ENCODE measurements around the gene LEF1. TPM values are rescaled to one million over a fixed set of nuclear protein-coding genes. Genes with fewer than 3 reads are reported as not detected.
"Not testable (repeated sequence)": the region's sequence is repeated elsewhere in the genome, so short reads cannot be mapped to it uniquely, and the experiment has no call there.

The LEF1 gene
- total and polyA plus RNA-seq, 4 donors = 0.15 to 19.1 (median 3.1) TPM

- no peaks in the 10 kb centered on the region for H3K27me3 ChIP-seq (ENCODE audit: control insufficient read depth in 1 of 2, insufficient read depth in 2 of 2, low read length in 1 of 2)
- no peaks in the 10 kb centered on the region for H3K4me1 ChIP-seq (ENCODE audit: control insufficient read depth in 1 of 2, insufficient read depth in 2 of 2, low read length in 2 of 2)
- DNase-seq (no peak), ATAC-seq (ENCODE audit: low FRiP score) (no peak)
- intact Hi-C loops (cut with DNase I) = loop anchor here in 1 of 2 donors (5.0 kb wide), 1 partner anchor 548 kb away; no protein-coding TSS in a partner anchor
- no peaks in the 10 kb centered on the region for H3K9me3 ChIP-seq (ENCODE audit: control insufficient read depth, low read length)
- no peak overlapping the region for H3K27ac ChIP-seq (ENCODE audit: low read depth in 1 of 2, low read length in 2 of 2)
- peaks cover 6 to 24% of the 10 kb centered on the region in 2 donors for H3K36me3 ChIP-seq (ENCODE audit: control insufficient read depth in 1 of 2, insufficient read depth in 2 of 2, low read length in 1 of 2)
- WGBS, 2 donors = 89 to 90% methylated on average over 5 of the region's 5 CpGs
- no peak overlapping the region for H3K4me3 ChIP-seq (ENCODE audit: low read length in 2 of 2)
These were observed 144.5 kb downstream of the LEF1 start for GRCh38 chr4:108024085-108024877.

- peaks cover 6 to 14% of the 10 kb centered on the region in 2 donors for H3K36me3 ChIP-seq (ENCODE audit: control insufficient read depth in 1 of 2, insufficient read depth in 2 of 2, low read length in 1 of 2)
- H3K27ac ChIP-seq (ENCODE audit: low read depth in 1 of 2, low read length in 2 of 2) = no peak overlapping the region
- H3K27me3 ChIP-seq (ENCODE audit: control insufficient read depth in 1 of 2, insufficient read depth in 2 of 2, low read length in 1 of 2) = no peaks in the 10 kb centered on the region
- no peaks in the 10 kb centered on the region for H3K4me1 ChIP-seq (ENCODE audit: control insufficient read depth in 1 of 2, insufficient read depth in 2 of 2, low read length in 2 of 2)
- H3K9me3 ChIP-seq (ENCODE audit: control insufficient read depth, low read length) = no peaks in the 10 kb centered on the region
- DNase-seq (no peak), ATAC-seq (ENCODE audit: low FRiP score) (no peak)
- H3K4me3 ChIP-seq (ENCODE audit: low read length in 2 of 2) = no peak overlapping the region
- WGBS, 2 donors = 38 to 42% methylated on average over 2 of the region's 2 CpGs
- intact Hi-C loops (cut with DNase I) = no loop called here
These were observed 149.9 kb downstream of the LEF1 start for GRCh38 chr4:108018884-108019187.

DNA sequence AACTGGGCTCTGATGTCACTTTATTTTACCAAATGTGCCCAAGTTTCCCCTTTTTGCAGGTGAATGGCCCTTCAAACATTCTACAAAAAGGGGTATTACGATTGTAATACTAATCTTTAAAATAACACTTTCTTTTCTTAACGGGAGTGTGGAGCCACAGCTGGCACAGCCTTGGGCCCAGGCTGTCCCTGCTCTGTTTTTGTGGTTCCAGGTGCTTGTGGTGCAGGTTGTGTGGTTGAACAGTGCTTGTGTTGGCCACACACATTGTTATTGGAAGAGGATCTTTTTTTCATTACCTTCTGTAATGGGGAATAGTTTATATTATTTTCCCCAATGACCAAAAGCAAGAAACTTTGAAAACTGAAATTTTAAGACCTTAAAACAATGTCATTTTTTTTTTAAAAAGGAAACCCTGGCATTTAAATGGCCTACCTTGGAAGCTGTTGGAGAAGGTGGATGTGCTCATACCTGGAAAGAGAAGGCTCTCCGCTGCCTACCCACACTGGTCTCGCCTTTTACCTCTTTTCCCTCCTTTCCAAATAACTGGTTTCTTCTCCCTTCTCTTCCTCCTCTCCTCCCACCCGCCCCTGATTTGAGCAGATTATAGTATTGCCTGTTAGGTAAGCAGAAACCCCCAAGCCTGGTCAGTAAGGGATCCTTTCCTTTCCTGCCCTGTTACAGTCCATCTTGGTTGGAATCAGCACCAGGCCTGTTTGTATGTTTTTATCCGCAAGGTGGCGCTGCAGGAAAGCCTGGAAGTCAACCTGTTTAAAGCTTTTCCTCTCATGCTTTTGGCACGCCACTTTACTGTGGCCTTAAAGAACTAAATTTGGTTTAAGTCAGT, 150.5 kb downstream of the LEF1 start:
- Histone ChIP-seq H3K4me1 (ENCODE audit: control insufficient read depth in 1 of 2, insufficient read depth in 2 of 2, low read length in 2 of 2) (no peaks in the 10 kb centered on the region), H3K36me3 (ENCODE audit: control insufficient read depth in 1 of 2, insufficient read depth in 2 of 2, low read length in 1 of 2) (peaks cover 4 to 12% of the 10 kb centered on the region in 2 donors), H3K27me3 (ENCODE audit: control insufficient read depth in 1 of 2, insufficient read depth in 2 of 2, low read length in 1 of 2) (no peaks in the 10 kb centered on the region), H3K27ac (ENCODE audit: low read depth in 1 of 2, low read length in 2 of 2) (no peak overlapping the region), H3K9me3 (ENCODE audit: control insufficient read depth, low read length) (no peaks in the 10 kb centered on the region), H3K4me3 (ENCODE audit: low read length in 2 of 2) (no peak overlapping the region)
- intact Hi-C loops (cut with DNase I) = no loop called here
- 34 to 37% methylated on average over 8 of the region's 8 CpGs for WGBS, 2 donors
- DNase-seq = peak; percentile 84 to 89
- peak; percentile 84 for ATAC-seq (ENCODE audit: low FRiP score)

- Histone ChIP-seq H3K27me3 (ENCODE audit: control insufficient read depth in 1 of 2, insufficient read depth in 2 of 2, low read length in 1 of 2) (no peaks in the 10 kb centered on the region), H3K4me3 (ENCODE audit: low read length in 2 of 2) (no peak overlapping the region), H3K27ac (ENCODE audit: low read depth in 1 of 2, low read length in 2 of 2) (no peak overlapping the region), H3K36me3 (ENCODE audit: control insufficient read depth in 1 of 2, insufficient read depth in 2 of 2, low read length in 1 of 2) (peaks cover 0 to 5% of the 10 kb centered on the region in 2 donors), H3K9me3 (ENCODE audit: control insufficient read depth, low read length) (no peaks in the 10 kb centered on the region), H3K4me1 (ENCODE audit: control insufficient read depth in 1 of 2, insufficient read depth in 2 of 2, low read length in 2 of 2) (peaks cover 0 to 4% of the 10 kb centered on the region in 2 donors)
- DNase-seq (no peak), ATAC-seq (ENCODE audit: low FRiP score) (no peak)
- intact Hi-C loops (cut with DNase I) = no loop called here
- WGBS, 2 donors = 93 to 97% methylated on average over 5 of the region's 5 CpGs
These were observed 154.8 kb downstream of the LEF1 start for GRCh38 chr4:108013955-108014354.

- H3K36me3 ChIP-seq (ENCODE audit: control insufficient read depth in 1 of 2, insufficient read depth in 2 of 2, low read length in 1 of 2) = peaks cover 0 to 5% of the 10 kb centered on the region in 2 donors
- intact Hi-C loops (cut with DNase I) = no loop called here
- DNase-seq = no peak
- H3K4me3 ChIP-seq (ENCODE audit: low read length in 2 of 2) = no peak overlapping the region
- no peak for ATAC-seq (ENCODE audit: low FRiP score)
- H3K27me3 ChIP-seq (ENCODE audit: control insufficient read depth in 1 of 2, insufficient read depth in 2 of 2, low read length in 1 of 2) = no peaks in the 10 kb centered on the region
- H3K4me1 ChIP-seq (ENCODE audit: control insufficient read depth in 1 of 2, insufficient read depth in 2 of 2, low read length in 2 of 2) = peaks cover 1 to 8% of the 10 kb centered on the region in 2 donors
- H3K9me3 ChIP-seq (ENCODE audit: control insufficient read depth, low read length) = no peaks in the 10 kb centered on the region
- no peak overlapping the region for H3K27ac ChIP-seq (ENCODE audit: low read depth in 1 of 2, low read length in 2 of 2)
These were observed 155.4 kb downstream of the LEF1 start for GRCh38 chr4:108013327-108013726.

DNA sequence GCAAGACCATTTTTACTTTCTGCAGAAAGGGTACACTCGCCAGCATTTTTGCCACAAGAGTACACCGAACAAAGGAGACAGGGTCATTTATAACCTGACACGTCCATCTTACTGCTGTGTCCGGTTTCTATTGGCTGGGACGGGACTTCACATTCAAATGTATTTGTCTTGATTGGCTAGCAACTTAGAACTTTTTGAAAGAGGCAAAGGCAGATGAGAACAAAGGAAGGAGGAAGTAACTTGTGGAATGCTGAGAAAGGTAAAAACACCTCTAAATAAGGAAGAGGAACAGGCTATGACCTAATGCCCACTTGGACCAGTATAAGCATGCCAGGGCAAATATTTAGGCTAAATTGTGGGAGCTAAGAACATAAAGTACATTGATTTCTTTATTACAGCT, 156.3 kb downstream of the LEF1 start:
- H3K4me1 ChIP-seq (ENCODE audit: control insufficient read depth in 1 of 2, insufficient read depth in 2 of 2, low read length in 2 of 2); H3K36me3 ChIP-seq (ENCODE audit: control insufficient read depth in 1 of 2, insufficient read depth in 2 of 2, low read length in 1 of 2); DNase-seq; H3K27me3 ChIP-seq (ENCODE audit: control insufficient read depth in 1 of 2, insufficient read depth in 2 of 2, low read length in 1 of 2); ATAC-seq (ENCODE audit: low FRiP score); H3K9me3 ChIP-seq (ENCODE audit: control insufficient read depth, low read length); H3K4me3 ChIP-seq (ENCODE audit: low read length in 2 of 2); H3K27ac ChIP-seq (ENCODE audit: low read depth in 1 of 2, low read length in 2 of 2); intact Hi-C loops (cut with DNase I): not testable (repeated sequence)
- 84 to 88% methylated on average over 5 of the region's 5 CpGs for WGBS, 2 donors

DNA sequence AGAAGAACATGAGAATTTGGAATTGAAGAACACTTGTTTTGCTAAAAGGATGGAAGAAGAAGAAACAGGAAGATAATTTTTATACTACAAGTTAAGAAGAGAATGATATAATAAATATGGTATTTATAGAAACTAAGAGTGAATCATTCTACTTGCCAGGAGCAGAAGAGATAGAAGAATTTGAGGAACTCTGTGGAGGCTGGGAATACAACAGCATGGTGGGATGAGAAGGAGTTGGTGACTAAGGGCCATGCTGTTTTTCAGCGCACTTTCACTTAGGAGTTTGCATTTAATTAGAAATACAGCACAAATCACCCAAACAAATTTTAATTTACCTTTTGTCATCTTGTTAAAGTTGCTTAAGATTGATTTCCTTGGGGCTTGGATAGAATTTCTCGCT, 158.6 kb downstream of the LEF1 start:
- no peak overlapping the region for H3K4me3 ChIP-seq (ENCODE audit: low read length in 2 of 2)
- intact Hi-C loops (cut with DNase I) = no loop called here
- 98% methylated on average over 2 of the region's 2 CpGs for WGBS, 2 donors
- no peak for ATAC-seq (ENCODE audit: low FRiP score)
- H3K27ac ChIP-seq (ENCODE audit: low read depth in 1 of 2, low read length in 2 of 2) = no peak overlapping the region
- peaks cover 7 to 8% of the 10 kb centered on the region in 2 donors for H3K4me1 ChIP-seq (ENCODE audit: control insufficient read depth in 1 of 2, insufficient read depth in 2 of 2, low read length in 2 of 2)
- DNase-seq = no peak
- H3K36me3 ChIP-seq (ENCODE audit: control insufficient read depth in 1 of 2, insufficient read depth in 2 of 2, low read length in 1 of 2) = no peaks in the 10 kb centered on the region
- no peaks in the 10 kb centered on the region for H3K9me3 ChIP-seq (ENCODE audit: control insufficient read depth, low read length)
- no peaks in the 10 kb centered on the region for H3K27me3 ChIP-seq (ENCODE audit: control insufficient read depth in 1 of 2, insufficient read depth in 2 of 2, low read length in 1 of 2)

GRCh38 chr4:108008721-108009120, 160.0 kb downstream of the LEF1 start:
- no peak for DNase-seq
- 65% methylated on average over 2 of the region's 2 CpGs for WGBS, 2 donors
- Histone ChIP-seq H3K9me3 (ENCODE audit: control insufficient read depth, low read length) (no peaks in the 10 kb centered on the region), H3K4me1 (ENCODE audit: control insufficient read depth in 1 of 2, insufficient read depth in 2 of 2, low read length in 2 of 2) (peaks cover 7 to 12% of the 10 kb centered on the region in 2 donors), H3K27ac (ENCODE audit: low read depth in 1 of 2, low read length in 2 of 2) (no peak overlapping the region), H3K27me3 (ENCODE audit: control insufficient read depth in 1 of 2, insufficient read depth in 2 of 2, low read length in 1 of 2) (no peaks in the 10 kb centered on the region), H3K36me3 (ENCODE audit: control insufficient read depth in 1 of 2, insufficient read depth in 2 of 2, low read length in 1 of 2) (no peaks in the 10 kb centered on the region), H3K4me3 (ENCODE audit: low read length in 2 of 2) (no peak overlapping the region)
- intact Hi-C loops (cut with DNase I) = no loop called here
- ATAC-seq (ENCODE audit: low FRiP score) = peak; percentile 59

DNA sequence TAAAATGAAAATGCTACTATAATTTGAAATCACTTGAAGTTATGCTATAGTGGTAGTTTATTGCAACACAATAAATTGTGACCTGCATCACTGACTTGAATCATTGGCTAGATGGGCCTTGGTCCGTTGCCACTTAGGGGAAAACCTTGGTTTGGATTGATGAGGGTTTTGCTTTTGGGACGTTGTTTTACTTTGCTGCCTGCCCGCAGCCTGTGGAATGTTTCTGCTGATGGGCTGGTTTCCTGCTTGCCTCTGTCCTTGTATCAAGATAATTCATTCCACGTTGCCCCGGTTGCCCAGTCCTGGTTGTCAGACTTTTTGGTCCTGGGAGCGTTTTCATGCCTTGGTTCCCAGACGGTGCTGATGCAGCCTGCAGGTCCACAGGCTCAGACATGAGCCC, 160.7 kb downstream of the LEF1 start:
- H3K27ac ChIP-seq (ENCODE audit: low read depth in 1 of 2, low read length in 2 of 2) = no peak overlapping the region

More for the DNA sequence above, 160.7 kb downstream of the LEF1 start:
- Histone ChIP-seq H3K9me3 (ENCODE audit: control insufficient read depth, low read length) (no peaks in the 10 kb centered on the region), H3K36me3 (ENCODE audit: control insufficient read depth in 1 of 2, insufficient read depth in 2 of 2, low read length in 1 of 2) (no peaks in the 10 kb centered on the region), H3K27me3 (ENCODE audit: control insufficient read depth in 1 of 2, insufficient read depth in 2 of 2, low read length in 1 of 2) (no peaks in the 10 kb centered on the region), H3K4me3 (ENCODE audit: low read length in 2 of 2) (no peak overlapping the region), H3K4me1 (ENCODE audit: control insufficient read depth in 1 of 2, insufficient read depth in 2 of 2, low read length in 2 of 2) (peaks cover 9 to 12% of the 10 kb centered on the region in 2 donors)
- WGBS, 2 donors = 60 to 70% methylated on average over 7 of the region's 7 CpGs
- ATAC-seq (ENCODE audit: low FRiP score) (no peak), DNase-seq (no peak)
- intact Hi-C loops (cut with DNase I) = no loop called here
